Tongue (tissue), 2 donors: ENCODE data around the gene SLIT3. TPM values are rescaled to one million over a fixed set of nuclear protein-coding genes. Genes with fewer than 3 reads are reported as not detected.

Experiments used
- DNase-seq: peaks from one replicate; pipeline ENCODE4 v3.0.0-alpha.2; 2015
- total RNA-seq: library from RNA; depleted of rRNA; stranded (reverse); fragments of >200 nt; gene quantifications from one replicate; pipeline ENCODE4 v1.2.3, GENCODE V29; 2014

Gene SLIT3
- total RNA-seq, 1 donor from 2014 or later, result 21.4 TPM

GRCh38 chr5:168822248-168822744, 478.6 kb downstream of the SLIT3 start:
- no peak for DNase-seq

- no peak for DNase-seq
Observed at GRCh38 chr5:168820874-168821273, 480.1 kb downstream of the SLIT3 start.

GRCh38 chr5:168819004-168819621, 481.8 kb downstream of the SLIT3 start:
- no peak for DNase-seq

- no peak for DNase-seq
Observed at GRCh38 chr5:168818558-168818957, 482.4 kb downstream of the SLIT3 start.

GRCh38 chr5:168817591-168817990, 483.3 kb downstream of the SLIT3 start:
- DNase-seq, result no peak

- DNase-seq, result no peak
Observed at GRCh38 chr5:168816661-168817060, 484.3 kb downstream of the SLIT3 start.

GRCh38 chr5:168813184-168813968, 487.6 kb downstream of the SLIT3 start:
- DNase-seq, result no peak

GRCh38 chr5:168810641-168811040, 490.3 kb downstream of the SLIT3 start:
- DNase-seq, result no peak

- no peak for DNase-seq
Observed at GRCh38 chr5:168809218-168809617, 491.7 kb downstream of the SLIT3 start.

GRCh38 chr5:168808051-168808616, 492.8 kb downstream of the SLIT3 start:
- DNase-seq, result no peak

- DNase-seq, result peak; percentile 63
Observed at GRCh38 chr5:168807287-168807686, 493.7 kb downstream of the SLIT3 start.

GRCh38 chr5:168803541-168803940, 497.4 kb downstream of the SLIT3 start:
- DNase-seq, result no peak

GRCh38 chr5:168802337-168802736, 498.6 kb downstream of the SLIT3 start:
- no peak for DNase-seq

- no peak for DNase-seq
Observed at GRCh38 chr5:168801567-168801966, 499.4 kb downstream of the SLIT3 start.

GRCh38 chr5:168800701-168801100, 500.2 kb downstream of the SLIT3 start:
- no peak for DNase-seq

GRCh38 chr5:168798065-168799023, 502.6 kb downstream of the SLIT3 start:
- DNase-seq, result no peak

GRCh38 chr5:168796593-168797580, 504.1 kb downstream of the SLIT3 start:
- DNase-seq, result peak; percentile 41

- peak; percentile 77 for DNase-seq
Observed at GRCh38 chr5:168796000-168796399, 504.9 kb downstream of the SLIT3 start.

- DNase-seq, result peak; percentile 61
Observed at GRCh38 chr5:168793841-168794837, 506.8 kb downstream of the SLIT3 start.

- DNase-seq, result no peak
Observed at GRCh38 chr5:168792678-168793077, 508.3 kb downstream of the SLIT3 start.
